Activated naive CD4-positive, alpha-beta T cell treated with anti-CD3 and anti-CD28 coated beads, Interleukin-2, amount 50 U/mL, for 72 hours (primary cell): ENCODE results near the gene DRC7. TPM values are rescaled to one million over a fixed set of nuclear protein-coding genes. Genes with fewer than 3 reads are reported as not detected.
"Not testable (repeated sequence)": the region's sequence is repeated elsewhere in the genome, so short reads cannot be mapped to it uniquely, and the experiment has no call there.

Experiments
- ATAC-seq, 2 donors: fragments of 150-1000 bp; cut with Tn5 transposase; 2 replicates each; pipeline ENCODE4 v1.10.0; 2021; ENCODE audit warnings: mild to moderate bottlenecking in 2 of 2, moderate library complexity in 2 of 2
- DNase-seq, 2 donors: peaks; one replicate each; pipeline ENCODE4 v3.0.0; 2021 to 2022; ENCODE audit warnings: low spot score in 2 of 2
- H3K27ac Mint-ChIP-seq, 2 donors: one replicate each; pipeline ENCODE4 v1.8.0; 2022; ENCODE audit warnings: mild to moderate bottlenecking in 2 of 2, mixed read lengths in 2 of 2
- H3K36me3 Mint-ChIP-seq, 2 donors: one replicate each; pipeline ENCODE4 v1.8.0; 2022; ENCODE audit warnings: mixed read lengths in 2 of 2
- H3K9me3 Mint-ChIP-seq, 2 donors: one replicate each; pipeline ENCODE4 v1.8.0; 2022; ENCODE audit warnings: mixed read lengths in 2 of 2
- total RNA-seq, 2 donors: library from RNA; stranded (reverse); gene quantifications; one replicate each; pipeline ENCODE4 v1.2.3, GENCODE V29; 2022

The DRC7 gene
- total RNA-seq, 2 donors from 2014 or later, result not detected

DNA sequence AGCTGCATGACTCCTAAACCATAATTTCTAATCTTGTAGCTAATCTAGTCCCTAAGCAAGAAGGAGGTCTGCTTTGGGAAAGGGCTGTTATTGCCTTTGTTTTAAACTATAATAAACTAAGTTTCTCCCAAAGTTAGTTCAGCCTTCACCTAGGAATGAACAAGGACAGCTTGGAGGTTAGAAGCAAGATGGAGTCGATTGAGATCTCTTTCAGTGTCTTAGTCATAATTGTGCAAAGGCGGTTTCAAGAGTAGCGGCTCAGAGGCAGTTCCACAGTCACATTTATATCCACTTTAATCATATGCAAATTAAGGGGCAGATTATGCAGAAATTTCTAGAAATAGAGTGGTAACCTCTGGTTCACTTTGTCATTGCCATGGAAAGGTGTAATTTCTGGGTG, 17.4 kb downstream of the DRC7 start:
- no peaks in the 10 kb centered on the region for H3K36me3 Mint-ChIP-seq
- no peak overlapping the region for H3K27ac Mint-ChIP-seq
- DNase-seq (no peak), ATAC-seq (no peak)
- H3K9me3 Mint-ChIP-seq, result no peaks in the 10 kb centered on the region

DNA sequence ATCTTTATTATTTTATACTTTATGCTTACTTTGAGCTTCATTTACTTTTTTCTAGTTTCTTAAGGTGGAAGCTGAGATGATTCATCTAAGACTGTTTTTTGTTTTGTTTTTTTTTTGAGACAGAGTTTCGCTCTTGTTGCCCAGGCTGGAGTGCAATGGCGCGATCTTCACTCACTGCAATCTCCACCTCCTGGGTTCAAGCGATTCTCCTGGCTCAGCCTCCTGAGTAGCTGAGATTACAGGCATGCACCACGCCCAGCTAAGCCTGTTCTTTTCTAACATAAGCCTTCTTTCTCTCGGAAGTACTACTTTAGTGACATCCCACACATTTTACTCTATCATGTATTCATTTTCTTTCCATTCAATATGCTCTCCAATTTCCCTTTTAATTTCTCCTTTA, 18.0 kb downstream of the DRC7 start:
- H3K9me3 Mint-ChIP-seq, H3K27ac Mint-ChIP-seq, DNase-seq, H3K36me3 Mint-ChIP-seq, ATAC-seq: not testable (repeated sequence)

DNA sequence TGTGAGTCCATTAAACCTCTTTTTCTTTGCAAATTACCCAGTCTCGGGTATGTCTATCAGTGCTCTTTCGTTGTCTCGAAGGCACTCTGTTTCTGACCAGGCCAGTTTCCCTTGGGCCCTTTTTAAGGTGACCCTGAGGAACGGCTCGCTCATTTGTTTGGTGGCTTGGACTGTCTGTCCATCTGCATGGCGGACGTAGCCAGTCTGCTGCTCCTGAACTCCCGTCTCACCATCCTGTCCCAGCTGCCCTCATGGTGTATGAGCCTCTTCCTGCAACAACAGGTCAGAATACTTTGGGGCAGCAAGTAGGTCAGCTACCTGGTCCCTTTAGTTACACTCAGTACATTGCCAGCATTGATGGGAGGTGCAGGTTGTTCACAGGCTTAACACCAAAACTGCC, 19.0 kb downstream of the DRC7 start:
- H3K9me3 Mint-ChIP-seq, result no peaks in the 10 kb centered on the region
- no peaks in the 10 kb centered on the region for H3K36me3 Mint-ChIP-seq
- H3K27ac Mint-ChIP-seq, result no peak overlapping the region
- DNase-seq (no peak), ATAC-seq (no peak)

DNA sequence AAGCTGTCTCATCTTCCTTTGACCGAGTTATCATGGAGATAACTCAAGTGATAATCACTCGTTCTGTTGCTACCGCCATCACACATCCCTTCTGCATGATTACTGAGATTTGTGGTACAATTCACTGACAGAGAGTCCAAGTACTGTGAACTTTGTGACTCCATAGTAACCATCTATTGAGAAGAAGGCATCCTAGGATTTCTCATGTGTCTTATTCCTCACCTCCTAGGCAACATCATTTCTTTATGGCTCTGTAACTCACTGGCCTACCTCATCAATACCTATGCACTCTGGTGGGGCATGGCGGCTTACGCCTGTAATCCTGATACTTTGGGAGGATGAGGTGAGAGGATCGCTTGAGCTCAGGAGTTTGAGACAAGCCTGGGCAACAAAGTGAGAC, 19.4 kb downstream of the DRC7 start:
- DNase-seq (no peak), ATAC-seq (no peak)

GRCh38 chr16:57720142-57720575, 25.6 kb downstream of the DRC7 start:
- no peaks in the 10 kb centered on the region for H3K9me3 Mint-ChIP-seq
- no peaks in the 10 kb centered on the region for H3K36me3 Mint-ChIP-seq
- DNase-seq (peak in 1 of 2 donors; percentile 52), ATAC-seq (peak; percentile 71 to 79)
- no peak overlapping the region for H3K27ac Mint-ChIP-seq

More for the DNA sequence above, 19.4 kb downstream of the DRC7 start:
- Mint-ChIP-seq H3K27ac (no peak overlapping the region), H3K9me3 (no peaks in the 10 kb centered on the region), H3K36me3 (no peaks in the 10 kb centered on the region)

DNA sequence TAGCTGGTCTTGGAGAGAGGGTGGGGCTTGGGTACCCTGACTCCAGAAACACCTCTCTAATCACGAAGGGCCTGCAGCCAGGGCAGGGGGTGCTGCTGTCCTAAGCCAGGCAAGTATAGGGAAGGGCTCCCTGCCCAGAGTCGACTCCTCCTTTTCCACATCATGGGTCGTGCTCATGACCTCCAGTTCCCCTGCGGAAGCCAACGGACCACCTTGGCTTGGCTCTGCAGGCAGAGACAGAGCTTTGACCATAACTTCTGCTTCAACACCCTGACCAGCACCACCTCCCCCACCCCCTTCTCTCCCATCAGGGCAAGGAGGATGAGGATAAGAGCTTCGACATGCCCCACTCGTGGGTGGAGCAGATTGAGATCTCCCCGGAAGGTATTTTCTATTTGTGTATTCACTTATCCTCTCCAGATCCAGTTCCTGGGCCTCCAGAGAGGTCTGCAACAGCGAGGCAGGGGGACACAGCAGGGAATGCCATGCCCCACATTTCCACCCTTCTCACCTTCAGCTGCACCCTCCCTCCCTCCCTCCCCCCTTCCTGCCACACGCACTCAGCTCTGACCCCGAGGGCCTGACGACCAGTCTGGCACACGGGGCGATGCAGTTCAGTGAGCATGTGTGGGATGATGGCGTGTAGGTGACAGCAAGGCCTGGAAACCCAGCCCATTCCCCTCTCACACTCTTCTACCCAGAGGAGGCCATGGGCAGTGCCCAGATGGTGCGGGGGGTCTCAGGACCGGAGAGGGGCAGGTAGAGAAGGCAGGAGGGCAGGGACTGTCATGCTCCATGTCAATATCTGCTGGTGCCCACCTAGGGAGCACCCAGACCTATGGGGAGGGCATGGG, 27.0 kb downstream of the DRC7 start:
- Mint-ChIP-seq H3K9me3 (no peaks in the 10 kb centered on the region), H3K27ac (peak overlapping the region in 1 of 2 donors; percentile 92), H3K36me3 (no peaks in the 10 kb centered on the region)
- DNase-seq, result no peak
- ATAC-seq, result no peak

GRCh38 chr16:57722210-57722499, 27.5 kb downstream of the DRC7 start:
- no peak for DNase-seq
- ATAC-seq, result no peak
- Mint-ChIP-seq H3K27ac (peak overlapping the region in 1 of 2 donors; percentile 92), H3K9me3 (no peaks in the 10 kb centered on the region), H3K36me3 (no peaks in the 10 kb centered on the region)

GRCh38 chr16:57722651-57723050, 28.0 kb downstream of the DRC7 start:
- DNase-seq (no peak), ATAC-seq (no peak)
- peak overlapping the region in 1 of 2 donors; percentile 81 for H3K27ac Mint-ChIP-seq
- no peaks in the 10 kb centered on the region for H3K9me3 Mint-ChIP-seq
- H3K36me3 Mint-ChIP-seq, result no peaks in the 10 kb centered on the region

- Mint-ChIP-seq H3K9me3 (no peaks in the 10 kb centered on the region), H3K36me3 (no peaks in the 10 kb centered on the region), H3K27ac (no peak overlapping the region)
- DNase-seq (no peak), ATAC-seq (no peak)
Measured at GRCh38 chr16:57723170-57723569, 28.6 kb downstream of the DRC7 start.

- ATAC-seq, result no peak
- Mint-ChIP-seq H3K9me3 (no peaks in the 10 kb centered on the region), H3K36me3 (no peaks in the 10 kb centered on the region)
Measured at GRCh38 chr16:57724531-57724930, 29.9 kb downstream of the DRC7 start.

GRCh38 chr16:57725151-57725550, 30.5 kb downstream of the DRC7 start:
- DNase-seq (no peak), ATAC-seq (no peak)
- no peak overlapping the region for H3K27ac Mint-ChIP-seq
- no peaks in the 10 kb centered on the region for H3K9me3 Mint-ChIP-seq
- no peaks in the 10 kb centered on the region for H3K36me3 Mint-ChIP-seq

More at GRCh38 chr16:57724531-57724930, 29.9 kb downstream of the DRC7 start:
- no peak overlapping the region for H3K27ac Mint-ChIP-seq
- no peak for DNase-seq

- H3K27ac Mint-ChIP-seq, result no peak overlapping the region
- no peak for DNase-seq
- H3K9me3 Mint-ChIP-seq, result no peaks in the 10 kb centered on the region
- H3K36me3 Mint-ChIP-seq, result no peaks in the 10 kb centered on the region
- ATAC-seq, result no peak
Measured at GRCh38 chr16:57725554-57725953, 30.9 kb downstream of the DRC7 start.

- ATAC-seq (no peak), DNase-seq (no peak)
- no peaks in the 10 kb centered on the region for H3K36me3 Mint-ChIP-seq
- H3K9me3 Mint-ChIP-seq, result no peaks in the 10 kb centered on the region
- no peak overlapping the region for H3K27ac Mint-ChIP-seq
Measured at GRCh38 chr16:57725976-57726375, 31.4 kb downstream of the DRC7 start.

GRCh38 chr16:57726433-57726947, 31.9 kb downstream of the DRC7 start:
- Mint-ChIP-seq H3K27ac (no peak overlapping the region), H3K36me3 (no peaks in the 10 kb centered on the region), H3K9me3 (peaks cover 0 to 4% of the 10 kb centered on the region in 2 donors)
- ATAC-seq (no peak), DNase-seq (no peak)

DNA sequence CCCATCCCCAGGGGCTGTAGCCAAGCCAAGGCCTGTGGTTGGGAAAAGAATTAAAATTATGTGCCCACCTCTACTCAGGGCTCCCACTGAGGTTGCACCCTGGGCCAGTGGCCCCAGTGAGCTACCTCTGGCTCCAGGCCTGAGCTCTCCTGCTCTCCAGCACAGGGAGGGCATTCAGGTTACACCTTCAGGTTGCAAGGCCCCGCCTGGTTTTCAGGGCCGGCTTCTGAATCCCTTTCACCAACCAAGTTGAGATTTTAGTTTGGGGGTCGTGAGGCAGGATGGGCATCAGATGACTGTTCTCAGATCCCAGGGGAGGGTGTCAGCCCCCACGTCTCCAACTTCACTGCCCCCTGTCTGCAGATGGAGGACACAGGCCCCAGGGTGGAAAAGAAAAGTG, 33.0 kb downstream of the DRC7 start:
- H3K27ac Mint-ChIP-seq, result no peak overlapping the region

DNA sequence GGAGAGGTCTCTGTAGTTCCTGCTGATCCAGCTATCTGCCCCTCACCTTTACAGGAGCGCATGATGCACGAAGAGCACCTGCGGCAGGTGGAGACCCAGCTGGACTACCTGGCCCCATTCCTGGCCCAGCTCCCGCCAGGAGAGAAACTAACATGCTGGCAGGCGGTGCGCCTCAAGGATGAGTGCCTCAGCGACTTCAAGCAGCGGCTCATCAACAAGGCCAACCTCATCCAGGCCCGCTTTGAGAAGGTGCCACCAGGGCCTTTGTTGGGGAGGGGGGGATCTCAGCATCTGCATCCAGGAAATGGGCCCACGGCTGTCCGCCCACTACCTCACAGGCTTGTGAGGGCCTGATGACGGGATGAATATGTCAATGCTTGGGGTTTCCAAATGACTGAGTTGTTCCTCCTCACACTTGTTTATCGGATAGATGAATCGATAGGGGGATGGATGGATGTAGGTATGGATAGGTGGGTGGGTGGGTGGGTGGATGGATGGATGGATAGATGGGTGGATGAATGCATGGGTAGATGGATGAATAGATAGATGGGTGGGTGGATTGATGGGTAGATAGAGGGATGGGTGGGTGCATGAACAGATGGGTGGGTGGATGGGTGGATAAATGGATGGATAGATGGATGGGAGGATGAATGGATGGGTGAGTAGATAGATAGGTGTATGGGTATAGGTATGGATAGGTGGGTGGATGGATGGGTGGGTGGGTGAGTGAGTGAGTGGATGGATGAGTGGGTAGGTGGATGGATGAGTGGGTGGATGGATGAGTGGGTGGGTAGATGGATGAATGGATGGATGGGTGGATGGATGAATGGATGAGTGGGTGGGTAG, 34.0 kb downstream of the DRC7 start:
- DNase-seq (no peak), ATAC-seq (peak in 1 of 2 donors; percentile 38)
- Mint-ChIP-seq H3K36me3 (peaks cover 10 to 12% of the 10 kb centered on the region in 2 donors), H3K9me3 (peaks cover 12 to 17% of the 10 kb centered on the region in 2 donors), H3K27ac (no peak overlapping the region)

More for the DNA sequence above, 33.0 kb downstream of the DRC7 start:
- ATAC-seq (no peak), DNase-seq (no peak)
- Mint-ChIP-seq H3K36me3 (peaks cover under 1 to 2% of the 10 kb centered on the region in 2 donors), H3K9me3 (peaks cover 3 to 7% of the 10 kb centered on the region in 2 donors)

- ATAC-seq (no peak), DNase-seq (no peak)
- Mint-ChIP-seq H3K27ac (no peak overlapping the region), H3K36me3 (peaks cover 12 to 15% of the 10 kb centered on the region in 2 donors), H3K9me3 (peaks cover 12 to 18% of the 10 kb centered on the region in 2 donors)
Measured at GRCh38 chr16:57729182-57729484, 34.5 kb downstream of the DRC7 start.
